SK-N-SH treated with all-trans-retinoic acid at 6 μM for 48 hours (cell line): ENCODE results near the gene PARD3B.

Experiments
- ATAC-seq: fragments of 200-7000 bp; cut with Tn5 transposase; 3 replicates; pipeline ENCODE4 v1.9.1; 2020; ENCODE audit warnings: mild to moderate bottlenecking, moderate library complexity
- ARNTL ChIP-seq: fragments of 450-650 bp; formaldehyde crosslinking; IDR thresholded peaks from 2 replicates; pipeline ENCODE4 v1.5.0; 2020; ENCODE audit warnings: low read depth, mild to moderate bottlenecking, moderate library complexity, borderline replicate concordance
- BACH2 ChIP-seq: fragments of 250-450 bp; sonication (Bioruptor Pico); IDR thresholded peaks from 2 replicates; pipeline ENCODE4 v1.9.0; 2021; ENCODE audit warnings: mild to moderate bottlenecking, borderline replicate concordance
- ESRRG ChIP-seq: fragments of 250-450 bp; sonication (Bioruptor Pico); IDR thresholded peaks from 2 replicates; pipeline ENCODE4 v1.6.1; 2021; ENCODE audit warnings: mild to moderate bottlenecking
- GLIS3 ChIP-seq: fragments of 250-450 bp; sonication (Bioruptor Pico); IDR thresholded peaks from 2 replicates; pipeline ENCODE4 v1.5.0; 2020; ENCODE audit warnings: mild to moderate bottlenecking, moderate library complexity
- ISL1 ChIP-seq: fragments of 250-450 bp; sonication (Bioruptor Pico); IDR thresholded peaks from 2 replicates; pipeline ENCODE4 v2.1.2; 2022; ENCODE audit warnings: mild to moderate bottlenecking, moderate library complexity
- PPARA ChIP-seq: fragments of 250-450 bp; sonication (Bioruptor Pico); IDR thresholded peaks from 2 replicates; pipeline ENCODE4 v1.5.0; 2020; ENCODE audit warnings: mild to moderate bottlenecking, borderline replicate concordance
- SNAI2 ChIP-seq: fragments of 250-450 bp; sonication (Bioruptor Pico); IDR thresholded peaks from 2 replicates; pipeline ENCODE4 v1.5.0; 2020; ENCODE audit warnings: mild to moderate bottlenecking, moderate library complexity
- TCF4 ChIP-seq: fragments of 250-450 bp; sonication (Bioruptor Pico); IDR thresholded peaks from 2 replicates; pipeline ENCODE4 v1.8.0; 2021; ENCODE audit warnings: mild to moderate bottlenecking, moderate library complexity, borderline replicate concordance
- TOX ChIP-seq: fragments of 250-450 bp; sonication (Bioruptor Pico); IDR thresholded peaks from 2 replicates; pipeline ENCODE4 v1.8.0; 2021; ENCODE audit warnings: mild to moderate bottlenecking, moderate library complexity, borderline replicate concordance
- ZC3H10 ChIP-seq: fragments of 250-450 bp; sonication (Bioruptor Pico); IDR thresholded peaks from 2 replicates; pipeline ENCODE4 v1.5.1; 2021; ENCODE audit warnings: mild to moderate bottlenecking, moderate library complexity
- ZFP3 ChIP-seq: fragments of 250-450 bp; sonication (Bioruptor Pico); IDR thresholded peaks from 2 replicates; pipeline ENCODE4 v1.5.0; 2020; ENCODE audit warnings: mild to moderate bottlenecking, moderate library complexity
- ZFP30 ChIP-seq: fragments of 450-650 bp; formaldehyde crosslinking; IDR thresholded peaks from 2 replicates; pipeline ENCODE4 v1.5.0; 2022; ENCODE audit warnings: mild to moderate bottlenecking, moderate library complexity
- ZNF565 ChIP-seq: fragments of 450-650 bp; formaldehyde crosslinking; conservative IDR thresholded peaks from 2 replicates; pipeline ENCODE4 v1.5.0; 2020; ENCODE audit warnings: low read depth, mild to moderate bottlenecking, moderate library complexity
- ZNF70 ChIP-seq: fragments of 450-650 bp; formaldehyde crosslinking; IDR thresholded peaks from 2 replicates; pipeline ENCODE4 v1.5.0; 2020; ENCODE audit warnings: mild to moderate bottlenecking, moderate library complexity
- ZNF8 ChIP-seq: fragments of 450-650 bp; formaldehyde crosslinking; IDR thresholded peaks from 2 replicates; pipeline ENCODE4 v1.5.0; 2020; ENCODE audit warnings: mild to moderate bottlenecking, moderate library complexity
- TF ChIP-seq, protein P1 (sequence below): fragments of 250-450 bp; sonication (Bioruptor Pico); IDR thresholded peaks from 2 replicates; pipeline ENCODE4 v1.5.0; 2020; ENCODE audit warnings: mild to moderate bottlenecking, moderate library complexity
- TF ChIP-seq, protein P2 (sequence below): fragments of 250-450 bp; sonication (Bioruptor Pico); IDR thresholded peaks from 2 replicates; pipeline ENCODE4 v1.5.1; 2021; ENCODE audit warnings: mild to moderate bottlenecking, moderate library complexity
- TF ChIP-seq, protein P3 (sequence below): fragments of 250-450 bp; sonication (Bioruptor Pico); IDR thresholded peaks from 2 replicates; pipeline ENCODE4 v1.8.0; 2021; ENCODE audit warnings: low read depth, mild to moderate bottlenecking, moderate library complexity, borderline replicate concordance
- TF ChIP-seq, protein P4 (sequence below): fragments of 250-450 bp; sonication (Bioruptor Pico); IDR thresholded peaks from 2 replicates; pipeline ENCODE4 v1.8.0; 2020; ENCODE audit warnings: mild to moderate bottlenecking, moderate library complexity, borderline replicate concordance

PARD3B gene

DNA sequence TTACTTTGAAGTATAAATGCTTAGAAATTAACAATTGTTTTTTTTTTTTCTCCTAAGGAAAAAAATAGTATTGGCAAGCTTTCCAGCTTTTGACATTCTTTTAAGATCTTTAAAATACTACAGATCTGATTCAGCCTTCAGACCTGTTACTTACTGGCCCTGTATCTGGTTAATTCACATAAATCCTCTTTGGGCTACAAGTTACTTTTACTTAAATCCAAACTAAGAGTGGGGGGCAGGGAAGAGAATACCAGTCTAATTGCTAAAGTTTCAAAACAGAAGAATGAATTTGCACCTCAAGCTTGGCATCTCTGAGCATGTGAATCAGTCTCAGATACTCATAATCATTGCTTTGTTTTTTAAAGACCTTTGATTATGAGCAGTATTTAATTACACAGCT lies 386.3 kb downstream of the PARD3B start:
- no peak for ATAC-seq
- TF ChIP-seq ZNF70 (CRISPR knock-in tag): no peak
- peak; percentile 61 for TF ChIP-seq ISL1
- TF ChIP-seq, protein P1, sequence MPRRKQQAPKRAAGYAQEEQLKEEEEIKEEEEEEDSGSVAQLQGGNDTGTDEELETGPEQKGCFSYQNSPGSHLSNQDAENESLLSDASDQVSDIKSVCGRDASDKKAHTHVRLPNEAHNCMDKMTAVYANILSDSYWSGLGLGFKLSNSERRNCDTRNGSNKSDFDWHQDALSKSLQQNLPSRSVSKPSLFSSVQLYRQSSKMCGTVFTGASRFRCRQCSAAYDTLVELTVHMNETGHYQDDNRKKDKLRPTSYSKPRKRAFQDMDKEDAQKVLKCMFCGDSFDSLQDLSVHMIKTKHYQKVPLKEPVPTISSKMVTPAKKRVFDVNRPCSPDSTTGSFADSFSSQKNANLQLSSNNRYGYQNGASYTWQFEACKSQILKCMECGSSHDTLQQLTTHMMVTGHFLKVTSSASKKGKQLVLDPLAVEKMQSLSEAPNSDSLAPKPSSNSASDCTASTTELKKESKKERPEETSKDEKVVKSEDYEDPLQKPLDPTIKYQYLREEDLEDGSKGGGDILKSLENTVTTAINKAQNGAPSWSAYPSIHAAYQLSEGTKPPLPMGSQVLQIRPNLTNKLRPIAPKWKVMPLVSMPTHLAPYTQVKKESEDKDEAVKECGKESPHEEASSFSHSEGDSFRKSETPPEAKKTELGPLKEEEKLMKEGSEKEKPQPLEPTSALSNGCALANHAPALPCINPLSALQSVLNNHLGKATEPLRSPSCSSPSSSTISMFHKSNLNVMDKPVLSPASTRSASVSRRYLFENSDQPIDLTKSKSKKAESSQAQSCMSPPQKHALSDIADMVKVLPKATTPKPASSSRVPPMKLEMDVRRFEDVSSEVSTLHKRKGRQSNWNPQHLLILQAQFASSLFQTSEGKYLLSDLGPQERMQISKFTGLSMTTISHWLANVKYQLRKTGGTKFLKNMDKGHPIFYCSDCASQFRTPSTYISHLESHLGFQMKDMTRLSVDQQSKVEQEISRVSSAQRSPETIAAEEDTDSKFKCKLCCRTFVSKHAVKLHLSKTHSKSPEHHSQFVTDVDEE: no peak
- TF ChIP-seq ZC3H10 (CRISPR knock-in tag): no peak
- no peak for TF ChIP-seq GLIS3 (CRISPR knock-in tag)
- no peak for TF ChIP-seq PPARA (CRISPR knock-in tag)

DNA sequence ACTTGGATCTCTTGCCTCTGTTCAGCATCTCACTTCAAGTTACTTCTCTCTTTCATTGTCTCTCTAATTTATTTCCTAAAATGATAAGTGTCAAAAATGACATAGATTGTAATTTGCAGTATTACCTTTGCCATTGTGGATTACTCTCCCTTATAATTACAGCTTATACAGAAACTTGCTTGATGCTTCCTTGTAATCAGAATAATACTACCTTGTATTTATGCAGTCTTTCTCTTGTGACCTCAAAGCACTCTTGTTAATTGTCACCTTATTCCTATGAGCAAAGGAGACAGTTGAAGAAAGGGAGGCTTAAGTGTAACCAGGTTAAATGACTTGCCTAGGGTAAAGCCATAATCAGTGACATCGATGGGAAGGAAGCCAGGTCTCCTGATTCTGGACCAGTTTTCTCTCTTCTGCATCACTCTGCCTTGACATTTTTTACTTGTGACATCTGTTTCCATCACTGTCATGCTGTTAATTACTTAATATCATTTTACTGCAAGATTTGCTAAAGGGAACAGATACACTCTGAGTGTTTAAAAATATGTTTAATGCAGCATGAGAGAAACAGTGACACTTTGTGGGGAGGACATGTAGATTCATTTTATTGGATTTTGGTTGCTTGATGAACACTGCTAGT lies 388.6 kb downstream of the PARD3B start:
- TF ChIP-seq SNAI2 (no peak), PPARA (CRISPR knock-in tag) (no peak), ZNF70 (CRISPR knock-in tag) (no peak), ZFP30 (no peak)
- TF ChIP-seq, protein P2, sequence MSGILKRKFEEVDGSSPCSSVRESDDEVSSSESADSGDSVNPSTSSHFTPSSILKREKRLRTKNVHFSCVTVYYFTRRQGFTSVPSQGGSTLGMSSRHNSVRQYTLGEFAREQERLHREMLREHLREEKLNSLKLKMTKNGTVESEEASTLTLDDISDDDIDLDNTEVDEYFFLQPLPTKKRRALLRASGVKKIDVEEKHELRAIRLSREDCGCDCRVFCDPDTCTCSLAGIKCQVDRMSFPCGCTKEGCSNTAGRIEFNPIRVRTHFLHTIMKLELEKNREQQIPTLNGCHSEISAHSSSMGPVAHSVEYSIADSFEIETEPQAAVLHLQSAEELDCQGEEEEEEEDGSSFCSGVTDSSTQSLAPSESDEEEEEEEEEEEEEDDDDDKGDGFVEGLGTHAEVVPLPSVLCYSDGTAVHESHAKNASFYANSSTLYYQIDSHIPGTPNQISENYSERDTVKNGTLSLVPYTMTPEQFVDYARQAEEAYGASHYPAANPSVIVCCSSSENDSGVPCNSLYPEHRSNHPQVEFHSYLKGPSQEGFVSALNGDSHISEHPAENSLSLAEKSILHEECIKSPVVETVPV (CRISPR knock-in tag): no peak
- TF ChIP-seq, protein P3, sequence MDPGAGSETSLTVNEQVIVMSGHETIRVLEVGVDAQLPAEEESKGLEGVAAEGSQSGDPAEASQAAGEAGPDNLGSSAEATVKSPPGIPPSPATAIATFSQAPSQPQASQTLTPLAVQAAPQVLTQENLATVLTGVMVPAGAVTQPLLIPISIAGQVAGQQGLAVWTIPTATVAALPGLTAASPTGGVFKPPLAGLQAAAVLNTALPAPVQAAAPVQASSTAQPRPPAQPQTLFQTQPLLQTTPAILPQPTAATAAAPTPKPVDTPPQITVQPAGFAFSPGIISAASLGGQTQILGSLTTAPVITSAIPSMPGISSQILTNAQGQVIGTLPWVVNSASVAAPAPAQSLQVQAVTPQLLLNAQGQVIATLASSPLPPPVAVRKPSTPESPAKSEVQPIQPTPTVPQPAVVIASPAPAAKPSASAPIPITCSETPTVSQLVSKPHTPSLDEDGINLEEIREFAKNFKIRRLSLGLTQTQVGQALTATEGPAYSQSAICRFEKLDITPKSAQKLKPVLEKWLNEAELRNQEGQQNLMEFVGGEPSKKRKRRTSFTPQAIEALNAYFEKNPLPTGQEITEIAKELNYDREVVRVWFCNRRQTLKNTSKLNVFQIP: no peak
- TF ChIP-seq, protein P4, sequence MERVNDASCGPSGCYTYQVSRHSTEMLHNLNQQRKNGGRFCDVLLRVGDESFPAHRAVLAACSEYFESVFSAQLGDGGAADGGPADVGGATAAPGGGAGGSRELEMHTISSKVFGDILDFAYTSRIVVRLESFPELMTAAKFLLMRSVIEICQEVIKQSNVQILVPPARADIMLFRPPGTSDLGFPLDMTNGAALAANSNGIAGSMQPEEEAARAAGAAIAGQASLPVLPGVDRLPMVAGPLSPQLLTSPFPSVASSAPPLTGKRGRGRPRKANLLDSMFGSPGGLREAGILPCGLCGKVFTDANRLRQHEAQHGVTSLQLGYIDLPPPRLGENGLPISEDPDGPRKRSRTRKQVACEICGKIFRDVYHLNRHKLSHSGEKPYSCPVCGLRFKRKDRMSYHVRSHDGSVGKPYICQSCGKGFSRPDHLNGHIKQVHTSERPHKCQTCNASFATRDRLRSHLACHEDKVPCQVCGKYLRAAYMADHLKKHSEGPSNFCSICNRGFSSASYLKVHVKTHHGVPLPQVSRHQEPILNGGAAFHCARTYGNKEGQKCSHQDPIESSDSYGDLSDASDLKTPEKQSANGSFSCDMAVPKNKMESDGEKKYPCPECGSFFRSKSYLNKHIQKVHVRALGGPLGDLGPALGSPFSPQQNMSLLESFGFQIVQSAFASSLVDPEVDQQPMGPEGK (CRISPR knock-in tag): no peak
- ATAC-seq: no peak

DNA sequence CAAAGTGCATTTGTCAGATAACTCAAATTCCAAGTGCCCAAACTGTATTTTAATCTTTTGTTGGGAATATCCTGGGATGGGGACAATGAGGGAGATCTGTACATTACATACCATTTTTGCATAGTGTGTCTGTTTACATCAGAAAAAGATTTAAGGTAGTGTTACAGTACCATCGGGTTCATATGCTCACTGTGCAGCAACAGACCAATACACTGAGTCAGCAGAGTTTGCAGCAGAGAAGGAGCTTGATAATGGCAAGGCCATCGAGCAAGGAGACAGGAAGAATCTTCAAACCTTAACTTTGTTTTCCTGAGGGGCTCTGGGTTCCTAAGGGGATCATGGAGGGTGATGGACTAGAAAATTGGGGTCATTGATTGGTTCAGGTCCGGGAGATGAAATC lies 399.7 kb downstream of the PARD3B start:
- no peak for ATAC-seq
- TF ChIP-seq ZFP3 (CRISPR knock-in tag): no peak
- no peak for TF ChIP-seq GLIS3 (CRISPR knock-in tag)
- TF ChIP-seq ISL1: no peak
- TF ChIP-seq TCF4 (CRISPR knock-in tag): no peak
- no peak for TF ChIP-seq ZNF8
- TF ChIP-seq, protein P3: no peak
- no peak for TF ChIP-seq ARNTL
- no peak for TF ChIP-seq ESRRG (CRISPR knock-in tag)
- no peak for TF ChIP-seq TOX (CRISPR knock-in tag)
- TF ChIP-seq, protein P1: no peak
- TF ChIP-seq BACH2 (CRISPR knock-in tag): no peak
- TF ChIP-seq ZFP30: no peak
- TF ChIP-seq, protein P2 (CRISPR knock-in tag): no peak
- TF ChIP-seq, protein P4 (CRISPR knock-in tag): no peak
- no peak for TF ChIP-seq SNAI2
- TF ChIP-seq ZNF565 (CRISPR knock-in tag): no peak
- no peak for TF ChIP-seq ZC3H10 (CRISPR knock-in tag)
- TF ChIP-seq, all 23 proteins: peak for 0
